Stomach (tissue), 4 donors: ENCODE results near the gene DCLK3.

ENCODE experiments used
- CTCF ChIP-seq, 7 experiments: fragments of 450-650 bp in 4 of 7; fragments of 200-600 bp in 3 of 7; sonication (generic) in 3 of 7; IDR thresholded peaks; one replicate each; pipeline ENCODE4 v1.5.1; 2016 to 2019; ENCODE audit warnings: antibody characterized with exemption in 7 of 7, control low read depth in 2 of 7, mild to moderate bottlenecking in 1 of 7
- POLR2A ChIP-seq, 4 donors: fragments of 450-650 bp; IDR thresholded peaks; one replicate each; pipeline ENCODE4 v1.6.1; 2016; ENCODE audit warnings: antibody characterized with exemption in 4 of 4, control low read depth in 2 of 4, mild to moderate bottlenecking in 1 of 4, moderate library complexity in 1 of 4
- POLR2AphosphoS5 ChIP-seq, 3 donors: sonication (generic); formaldehyde crosslinking; IDR thresholded peaks; one replicate each; pipeline ENCODE4 v1.6.1; 2016; ENCODE audit warnings: antibody characterized with exemption in 3 of 3

GRCh38 chr3:36776436-36776835 is 12.1 kb upstream of the DCLK3 start:
- TF ChIP-seq POLR2A (IDR thresholded peaks at IDR 0.05) (no peak), CTCF (IDR thresholded peaks at IDR 0.05) (no peak), POLR2AphosphoS5 (IDR thresholded peaks at IDR 0.05) (no peak)
